ENCODE data around the gene XYLT1.
A peak's percentile ranks its signal among the peaks of the same experiment; 100 is the strongest.

Gene XYLT1

DNA sequence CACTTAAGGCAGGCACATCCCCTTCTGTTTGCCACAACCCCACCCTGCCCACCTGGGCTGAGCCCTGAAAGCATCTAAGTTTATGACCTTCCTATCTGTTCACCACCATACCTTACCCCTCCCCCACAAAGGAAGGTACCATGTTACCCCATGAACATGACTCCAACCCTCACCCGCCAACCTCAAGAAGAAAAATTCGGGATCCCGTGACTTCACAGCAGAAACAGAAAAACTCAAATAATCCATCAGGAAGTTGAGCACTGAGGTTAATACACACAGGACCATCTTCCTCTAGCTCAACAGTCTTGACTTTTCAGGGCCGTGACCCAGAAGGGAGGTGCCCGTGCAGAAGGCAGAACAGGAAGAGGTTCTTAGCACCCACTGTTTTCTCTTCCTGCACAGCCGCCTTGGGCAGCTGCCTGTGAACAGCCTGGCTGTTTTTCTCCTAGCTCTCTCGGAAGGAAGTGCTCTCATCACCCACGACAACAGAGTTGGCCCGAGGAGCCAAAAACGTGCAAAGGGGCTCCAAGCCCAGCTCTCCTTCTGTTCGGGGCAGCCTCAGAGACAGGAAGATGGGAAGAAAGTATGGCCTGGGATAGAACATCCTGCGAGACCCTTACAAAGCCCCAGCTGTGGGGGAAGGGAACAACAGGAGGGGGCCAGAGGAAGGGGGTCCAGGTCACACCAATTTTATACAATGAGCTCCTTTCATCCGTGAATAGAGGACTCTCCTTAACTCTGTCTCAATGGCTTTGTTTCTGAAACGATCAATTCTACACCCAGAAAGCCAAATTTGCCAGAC lies 101.1 kb downstream of the XYLT1 start:
- DNase-seq = no peak

DNA sequence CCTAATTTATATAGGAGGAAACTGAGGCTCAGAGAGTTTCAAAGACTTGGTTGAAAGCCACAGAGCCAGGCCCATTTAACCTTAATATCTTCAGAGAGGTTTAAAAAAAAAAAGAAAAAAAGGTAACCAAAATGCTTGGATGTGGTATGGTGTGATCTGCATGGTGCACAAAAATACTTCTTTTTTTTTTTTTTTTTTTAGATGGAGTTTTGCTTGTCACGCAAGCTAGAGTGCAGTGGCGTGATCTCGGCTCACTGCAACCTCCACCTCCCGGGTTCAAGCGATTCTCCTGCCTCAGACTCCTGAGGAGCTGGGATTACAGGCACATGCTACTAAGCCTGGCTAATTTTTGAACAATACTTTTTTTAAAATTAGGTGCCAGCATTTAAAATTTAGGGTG lies 101.8 kb downstream of the XYLT1 start:
- DNase-seq = no peak

DNA sequence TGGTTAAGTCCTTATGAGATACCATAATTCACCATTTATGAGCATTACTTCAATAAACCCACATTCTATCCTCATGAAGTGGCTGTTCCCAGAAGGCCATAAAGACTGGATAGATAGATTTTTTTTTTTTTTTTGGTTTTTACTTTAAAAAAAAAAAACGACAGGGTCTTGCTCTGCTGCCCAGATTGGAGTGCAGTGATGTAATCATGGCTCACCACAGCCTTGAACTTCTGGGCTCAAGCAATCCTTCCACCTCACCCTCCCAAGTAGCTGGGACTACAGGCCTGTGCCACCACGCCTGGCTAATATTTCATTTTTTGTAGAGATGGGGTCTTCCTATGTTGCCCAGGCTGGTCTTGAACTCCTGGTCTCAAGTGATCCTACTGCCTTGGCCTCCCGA lies 102.3 kb downstream of the XYLT1 start:
- DNase-seq = no peak

DNA sequence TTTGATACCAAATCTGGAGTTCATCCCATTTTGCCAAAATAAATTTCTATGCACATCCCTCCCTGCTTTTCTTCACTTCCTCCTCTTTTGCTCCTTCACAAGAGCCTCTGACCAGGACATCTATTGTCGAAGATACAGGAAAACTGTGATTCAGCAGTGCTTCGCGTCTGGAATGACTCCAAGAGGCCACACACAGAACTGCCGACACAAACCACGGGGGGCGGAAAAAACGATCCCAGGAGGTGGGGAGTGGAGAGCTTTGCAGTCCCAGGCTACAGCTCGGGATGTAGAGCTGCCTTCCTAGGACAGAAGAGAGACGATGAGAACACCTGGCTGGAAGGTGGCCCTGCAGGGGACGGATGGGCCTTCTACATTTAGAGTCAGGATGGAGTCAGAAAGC lies 102.8 kb downstream of the XYLT1 start:
- peak; percentile 18 for DNase-seq

DNA sequence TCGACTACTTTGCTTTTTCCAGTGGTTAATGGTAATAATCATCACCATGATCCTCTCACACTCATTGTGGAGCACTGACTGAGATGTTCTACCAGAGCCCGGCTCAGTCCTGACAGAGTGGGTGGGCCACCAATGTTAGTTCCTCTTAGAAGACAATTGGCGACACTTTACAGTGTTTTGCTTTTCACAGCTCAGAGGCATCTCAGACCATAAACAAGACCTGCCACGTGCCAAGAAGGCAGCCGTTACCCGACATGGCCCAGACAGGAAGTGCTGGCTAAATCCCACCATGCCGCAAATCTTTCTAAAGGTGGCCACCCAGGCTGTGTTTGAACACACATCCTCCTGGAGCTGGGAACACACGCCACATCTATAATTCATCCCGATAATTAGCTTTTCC lies 103.7 kb downstream of the XYLT1 start:
- no peak for DNase-seq

DNA sequence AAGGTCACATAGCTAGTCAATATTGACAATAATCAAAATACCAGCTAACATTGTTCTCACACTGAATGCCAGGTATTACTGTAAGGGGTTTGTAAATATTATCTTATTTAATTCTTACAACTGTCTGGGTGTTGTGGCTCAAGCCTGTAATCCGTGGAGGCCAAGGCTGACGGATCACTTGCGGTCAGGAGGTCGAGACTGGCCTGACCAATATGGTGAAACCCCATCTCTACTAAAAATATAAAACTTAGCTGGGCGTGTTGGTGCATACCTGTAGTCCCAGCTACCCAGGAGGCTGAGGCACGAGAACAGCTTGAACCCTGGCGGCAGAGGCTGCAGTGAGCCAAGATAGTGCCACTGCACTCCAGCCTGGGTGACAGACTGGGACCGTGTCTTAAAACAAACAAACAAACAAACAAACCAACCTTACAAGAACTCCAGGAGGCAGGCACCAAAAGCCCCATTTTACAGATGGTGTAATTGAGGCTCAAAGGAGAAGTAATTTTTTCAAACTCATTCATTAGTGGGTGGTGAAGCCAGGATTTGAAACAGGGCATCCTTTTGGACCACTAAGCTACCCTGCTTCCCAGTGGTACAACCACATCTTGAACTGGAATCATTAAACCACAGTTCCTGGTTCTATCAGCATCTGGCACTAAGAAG lies 104.3 kb downstream of the XYLT1 start:
- DNase-seq = no peak

DNA sequence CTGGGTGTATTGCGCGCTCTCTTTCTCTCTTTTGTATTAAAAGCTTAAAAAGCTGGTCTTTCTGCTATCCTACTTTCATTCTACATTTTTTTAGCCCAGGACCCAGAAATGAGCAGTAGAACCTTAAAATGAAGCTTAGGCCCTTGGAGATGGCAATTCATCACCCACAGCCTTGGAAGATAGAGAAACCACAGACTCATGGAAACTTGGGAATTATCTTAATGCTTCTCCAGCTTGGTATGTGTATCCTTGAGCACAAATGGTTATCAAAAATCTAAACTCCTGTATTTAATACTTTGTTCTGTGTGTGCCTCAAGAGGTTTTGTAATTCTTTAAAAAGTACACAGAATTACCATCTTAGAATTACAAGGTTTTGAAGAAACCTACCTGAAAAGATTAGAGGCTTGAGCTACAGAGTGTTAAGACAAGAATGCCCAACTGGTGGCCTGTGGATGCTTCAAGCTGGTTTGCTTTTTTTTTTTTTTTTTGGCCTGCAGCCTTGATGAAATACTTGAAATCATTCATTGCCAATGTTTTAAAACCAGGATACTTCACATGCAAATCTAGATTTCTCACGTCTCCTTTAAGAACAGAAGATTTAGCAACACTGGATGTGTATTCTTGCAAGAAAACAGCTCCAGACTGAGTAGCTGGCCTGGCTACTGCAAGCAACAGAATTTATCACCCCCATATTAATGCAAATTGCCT lies 105.0 kb downstream of the XYLT1 start:
- DNase-seq = no peak

DNA sequence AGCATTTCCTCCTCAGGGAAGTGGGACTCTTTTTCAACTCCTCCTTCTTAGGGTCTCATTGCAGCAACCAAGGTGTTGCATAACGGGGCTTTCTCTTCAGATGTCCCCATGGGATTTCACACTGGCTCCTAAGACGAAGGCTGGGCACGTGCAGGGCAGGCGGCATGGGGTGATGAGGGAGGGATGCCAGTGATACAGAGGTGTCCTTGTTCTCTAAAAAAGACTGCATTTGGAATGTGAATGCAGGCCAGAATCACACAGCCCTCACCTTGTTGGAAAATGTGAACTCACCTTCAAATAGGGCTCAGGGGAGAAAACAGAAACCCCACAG lies 105.6 kb downstream of the XYLT1 start:
- no peak for DNase-seq

DNA sequence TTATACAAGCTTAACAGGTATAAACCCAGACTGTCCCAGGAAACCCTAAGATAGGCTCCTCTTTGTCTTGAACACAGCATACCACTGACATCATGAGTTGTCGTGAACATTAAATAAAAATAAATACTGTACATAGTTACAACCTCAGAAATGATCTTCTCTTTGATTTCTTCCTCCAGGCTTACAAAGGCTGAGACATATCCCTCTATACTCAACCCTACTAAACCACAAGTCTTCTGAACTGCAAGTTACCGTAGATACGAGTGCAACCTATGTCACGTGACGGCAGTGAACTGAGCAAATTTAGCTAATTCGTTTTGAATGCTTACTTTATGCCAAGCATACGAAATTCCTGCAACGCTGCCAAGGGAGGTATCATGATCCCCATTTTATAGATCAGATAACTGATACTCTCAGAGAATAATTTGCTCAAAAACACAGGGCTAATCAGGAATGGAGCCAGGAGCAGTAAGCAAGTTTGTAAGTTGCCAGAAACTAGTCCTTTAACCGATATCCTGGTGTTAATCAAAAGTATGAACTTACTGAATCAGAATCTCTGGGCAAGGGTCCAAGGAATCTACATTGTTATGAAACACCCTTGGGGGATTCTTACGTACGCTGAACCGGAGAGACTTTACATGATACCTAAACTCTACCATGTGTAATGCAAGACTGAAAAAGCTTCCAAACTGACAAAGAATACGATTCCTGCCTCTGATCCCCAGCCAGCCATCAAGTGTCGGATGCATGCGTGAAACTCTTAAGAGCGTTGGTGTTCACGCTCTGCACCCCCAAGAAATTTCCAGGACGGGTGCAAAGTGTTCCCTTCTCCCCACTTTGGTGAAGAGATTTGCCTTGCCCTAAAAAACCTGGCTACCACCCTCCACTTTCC lies 106.2 kb downstream of the XYLT1 start:
- DNase-seq = no peak

DNA sequence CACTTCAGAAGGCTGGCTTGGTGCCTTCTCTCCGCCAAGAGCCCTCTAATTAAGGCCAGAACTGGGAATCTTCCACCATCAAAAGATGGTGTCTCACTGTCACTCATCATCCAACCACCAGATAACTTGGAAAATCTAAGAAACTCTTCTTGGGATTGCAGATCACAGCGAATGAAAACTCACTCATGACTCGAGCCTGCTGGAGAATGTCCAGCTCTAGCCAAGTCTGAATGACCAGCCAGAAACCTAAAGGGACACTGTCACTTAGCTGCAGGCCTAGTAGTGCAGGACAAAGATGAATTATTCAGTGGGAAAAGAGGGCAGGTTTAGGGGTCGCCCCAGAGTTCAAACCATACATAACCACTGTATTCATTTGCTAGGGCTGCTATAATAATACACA lies 107.8 kb downstream of the XYLT1 start:
- DNase-seq = no peak

DNA sequence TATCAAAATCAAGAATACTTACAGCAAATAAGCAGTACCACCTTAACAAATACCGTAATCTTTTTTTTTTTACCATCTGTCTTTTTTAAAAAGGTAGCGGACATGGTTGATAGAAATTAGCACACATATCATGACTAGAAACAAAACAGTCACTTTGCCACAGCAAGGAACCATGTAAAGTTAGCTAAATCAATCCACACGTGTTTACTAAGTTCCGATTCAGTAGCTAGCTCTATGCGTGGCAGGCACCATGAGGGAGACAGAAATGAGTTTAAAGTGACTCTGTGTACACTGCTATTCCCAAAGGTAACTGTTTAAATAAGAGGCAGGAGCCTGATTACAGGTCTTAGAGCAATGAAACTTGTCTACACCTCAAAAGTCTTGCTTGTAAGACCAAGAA lies 108.6 kb downstream of the XYLT1 start:
- no peak for DNase-seq

DNA sequence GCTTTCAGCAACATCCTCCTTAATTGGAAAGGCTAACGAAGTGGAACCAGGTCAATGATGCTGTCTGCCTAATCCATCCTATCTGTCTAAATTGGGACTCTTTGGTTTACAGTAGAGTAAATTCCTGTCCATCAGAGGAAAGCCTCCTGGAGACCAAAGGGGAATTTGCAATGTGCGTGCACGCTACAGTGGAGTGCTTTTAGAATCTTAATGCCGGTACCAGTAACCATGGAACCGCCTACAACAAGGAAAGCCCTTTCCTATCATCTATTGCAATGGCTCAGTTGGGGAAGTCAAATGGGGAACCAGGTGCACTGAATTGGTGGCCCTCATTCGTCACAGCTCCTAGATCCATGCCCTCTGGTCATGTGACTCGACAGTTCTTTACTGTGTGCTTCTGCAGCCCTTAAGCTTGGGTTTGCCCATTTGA lies 110.1 kb downstream of the XYLT1 start:
- DNase-seq = no peak

DNA sequence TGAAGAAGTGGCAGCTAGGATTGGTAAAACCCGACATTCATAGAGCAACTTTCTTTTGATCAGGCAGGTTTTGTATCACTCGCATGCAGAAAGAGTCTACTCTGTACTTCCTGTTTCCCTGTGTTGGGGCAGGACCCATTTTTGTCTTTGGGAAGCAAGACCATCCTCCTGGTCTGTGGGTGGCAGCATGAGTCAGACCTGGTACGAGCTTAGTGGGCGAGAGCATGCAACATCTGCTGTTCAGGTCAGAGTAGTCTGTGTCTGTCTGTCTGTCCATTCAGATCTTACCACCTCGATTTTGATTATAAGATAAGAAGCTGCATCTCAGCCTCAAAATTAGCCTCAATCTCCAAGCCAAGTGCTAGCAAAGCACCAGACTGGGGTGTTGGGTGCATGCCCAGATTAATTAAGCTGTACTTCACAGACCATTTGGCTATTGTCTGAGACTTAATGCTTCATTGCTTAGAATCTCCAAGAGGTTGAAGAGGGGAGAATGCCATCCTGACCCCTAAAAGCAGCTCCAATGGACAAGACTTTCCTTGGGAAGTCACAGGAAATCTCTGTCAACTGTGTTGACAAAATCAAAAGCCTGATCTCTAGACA lies 110.9 kb downstream of the XYLT1 start:
- no peak for DNase-seq

DNA sequence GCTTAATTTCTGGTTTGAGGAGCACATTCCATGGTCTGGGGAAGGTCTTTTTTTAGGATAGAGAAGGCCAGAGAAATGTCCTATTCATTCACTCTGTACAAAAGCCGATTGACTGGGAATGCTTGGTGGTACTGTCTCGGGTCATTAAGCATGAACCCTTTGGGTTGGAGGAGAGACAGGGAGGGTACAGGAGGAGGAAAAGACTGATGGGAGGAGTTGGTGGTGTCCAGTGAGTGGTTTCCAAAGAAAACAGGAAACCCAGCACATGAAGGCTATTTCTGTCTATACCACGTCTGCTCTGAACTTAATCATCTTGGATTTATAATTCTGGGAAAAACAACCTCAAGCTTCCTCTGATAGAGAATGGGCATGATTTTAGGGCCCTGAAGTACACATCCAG lies 111.9 kb downstream of the XYLT1 start:
- no peak for DNase-seq

DNA sequence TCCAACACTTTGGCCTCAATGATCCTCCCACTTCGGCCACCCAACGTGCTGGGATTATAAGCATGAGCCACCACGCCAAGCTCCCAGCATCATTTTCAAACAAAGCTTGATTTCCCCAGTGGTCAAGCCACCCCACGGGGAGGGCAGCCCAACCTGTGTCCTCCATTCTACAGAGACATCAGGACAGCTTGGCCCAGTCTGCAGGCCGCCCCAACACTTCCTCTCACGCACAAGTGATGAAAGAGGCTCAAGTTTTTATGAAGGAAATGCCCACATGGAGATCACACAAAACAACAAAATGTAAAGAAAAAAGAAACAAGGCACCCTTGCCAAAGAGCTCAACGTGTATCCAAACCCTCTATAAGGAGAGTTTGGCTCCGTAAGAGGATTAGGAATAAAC lies 112.4 kb downstream of the XYLT1 start:
- no peak for DNase-seq

DNA sequence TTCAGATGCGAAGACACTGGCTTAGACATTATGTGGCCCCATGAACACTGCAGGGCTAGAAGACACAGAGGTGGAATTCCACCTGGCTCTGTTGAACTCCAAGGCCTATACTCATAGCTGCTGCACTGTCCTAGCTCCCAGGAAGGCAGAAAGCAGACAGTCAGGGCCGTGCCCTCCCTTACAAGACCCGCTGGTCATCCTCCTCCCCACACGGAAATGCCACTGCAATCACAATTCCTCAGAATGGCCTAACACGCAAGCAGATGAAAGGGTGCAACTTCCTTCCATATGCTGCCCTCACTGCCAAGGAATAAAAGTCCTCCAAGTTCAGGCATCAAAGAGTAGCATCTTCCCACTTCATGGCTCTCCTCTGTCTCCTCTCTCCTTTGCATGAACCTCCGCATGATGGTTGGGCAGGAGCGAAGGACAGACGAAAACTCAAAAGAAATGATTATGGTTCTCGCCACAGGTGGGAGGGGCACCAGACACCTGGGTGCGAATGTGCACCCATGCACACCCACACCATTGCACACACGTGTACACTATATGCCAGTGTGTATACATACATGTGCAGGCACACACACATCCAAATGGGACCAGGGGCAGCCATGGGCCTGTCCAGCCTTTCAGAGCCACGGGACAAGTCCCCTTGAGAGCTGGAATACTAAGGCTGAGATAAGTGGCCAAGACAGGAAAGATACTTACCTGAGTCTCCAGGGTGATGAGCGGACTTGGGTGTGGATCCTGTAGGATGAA lies 113.3 kb downstream of the XYLT1 start:
- DNase-seq = no peak

DNA sequence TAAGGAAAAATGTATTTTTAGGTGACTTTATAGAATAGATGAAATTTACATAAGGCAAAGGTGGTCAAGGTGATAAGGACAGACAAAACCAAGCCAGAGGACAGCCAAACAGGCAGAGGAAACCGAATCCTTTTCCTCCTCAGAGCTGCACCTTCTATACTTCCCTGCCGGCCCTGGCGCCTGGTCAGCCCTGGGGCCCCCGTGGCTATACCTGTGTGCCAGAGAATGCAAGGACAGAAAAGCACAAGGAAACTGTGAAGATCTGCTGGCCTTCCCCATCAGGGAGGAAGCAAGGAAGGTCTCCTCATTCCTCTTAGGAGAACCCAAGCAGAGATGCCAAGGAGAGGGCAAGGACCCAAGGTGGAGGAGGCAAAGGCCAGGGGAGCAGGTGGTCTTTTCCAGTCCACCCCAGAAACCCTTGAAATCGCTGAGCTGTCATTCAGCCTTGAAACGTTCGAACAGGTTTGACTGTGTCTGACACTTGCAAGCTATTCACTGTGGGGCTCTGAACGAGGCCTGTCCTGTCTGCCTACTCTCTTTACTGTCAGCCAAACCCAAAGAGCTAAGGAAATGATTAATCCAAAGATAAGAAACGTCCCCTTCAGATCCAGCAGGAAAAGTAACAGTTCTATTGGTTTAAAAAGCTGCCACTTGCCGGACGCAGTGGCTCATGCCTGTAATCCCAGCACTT lies 114.4 kb downstream of the XYLT1 start:
- DNase-seq = no peak

DNA sequence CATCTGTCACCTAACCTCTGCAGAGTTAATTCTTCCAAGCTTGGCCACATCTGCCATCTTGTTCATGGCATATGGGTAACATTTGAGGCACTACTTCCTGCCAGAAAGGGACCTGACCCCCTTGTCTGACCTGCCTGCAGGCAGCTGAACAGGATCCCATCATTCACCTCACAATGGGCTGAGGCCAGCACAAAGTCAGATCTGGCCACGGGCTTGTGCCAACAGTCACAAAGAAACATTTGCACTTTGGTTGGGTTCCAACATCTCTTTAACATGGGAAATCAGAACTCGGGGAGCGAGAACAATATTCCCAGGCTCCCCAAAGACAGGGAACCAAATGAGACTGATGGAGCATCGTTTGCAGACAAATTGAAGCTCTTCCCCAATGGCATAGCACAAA lies 116.1 kb downstream of the XYLT1 start:
- DNase-seq = no peak

DNA sequence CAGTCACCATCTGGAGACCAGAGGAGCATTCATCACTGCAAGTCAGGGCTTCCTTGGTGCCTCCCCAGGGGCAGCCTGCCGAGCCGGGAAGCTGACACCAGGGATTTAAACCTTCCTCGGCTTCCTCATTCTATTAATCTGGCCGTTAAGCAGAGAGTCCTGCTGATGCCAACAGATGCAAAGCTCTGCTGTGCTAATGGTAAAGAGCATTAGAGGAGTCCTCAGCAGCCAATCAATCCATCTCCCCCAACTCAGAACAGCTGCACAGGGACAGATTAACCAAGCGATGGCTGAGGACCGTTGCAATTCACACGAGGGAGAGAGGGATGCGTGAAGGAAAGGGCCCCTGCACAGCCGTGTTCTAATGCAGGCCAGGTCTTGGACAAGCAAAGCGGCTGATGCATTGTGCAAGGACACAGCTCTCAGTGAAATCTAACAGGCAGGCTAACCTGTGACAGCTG lies 116.6 kb downstream of the XYLT1 start:
- no peak for DNase-seq

DNA sequence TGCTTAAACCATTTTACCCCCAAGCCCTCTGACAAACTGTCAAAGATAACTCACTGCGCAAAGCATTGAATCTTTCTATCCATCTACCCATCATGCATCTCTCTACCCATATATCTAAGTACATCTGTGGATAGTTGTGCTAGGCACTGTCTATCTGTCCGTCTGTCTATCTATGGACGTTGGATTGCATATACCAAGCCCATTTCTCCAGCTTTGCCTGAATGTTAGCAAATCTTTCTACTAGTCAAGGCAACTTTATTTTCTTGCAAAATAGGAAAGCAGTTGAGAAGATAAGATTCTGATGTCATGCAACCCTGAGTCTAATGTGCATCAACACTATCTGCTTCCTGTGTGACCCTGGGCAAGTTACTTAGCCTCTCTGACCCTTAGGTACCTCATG lies 117.2 kb downstream of the XYLT1 start:
- no peak for DNase-seq

DNA sequence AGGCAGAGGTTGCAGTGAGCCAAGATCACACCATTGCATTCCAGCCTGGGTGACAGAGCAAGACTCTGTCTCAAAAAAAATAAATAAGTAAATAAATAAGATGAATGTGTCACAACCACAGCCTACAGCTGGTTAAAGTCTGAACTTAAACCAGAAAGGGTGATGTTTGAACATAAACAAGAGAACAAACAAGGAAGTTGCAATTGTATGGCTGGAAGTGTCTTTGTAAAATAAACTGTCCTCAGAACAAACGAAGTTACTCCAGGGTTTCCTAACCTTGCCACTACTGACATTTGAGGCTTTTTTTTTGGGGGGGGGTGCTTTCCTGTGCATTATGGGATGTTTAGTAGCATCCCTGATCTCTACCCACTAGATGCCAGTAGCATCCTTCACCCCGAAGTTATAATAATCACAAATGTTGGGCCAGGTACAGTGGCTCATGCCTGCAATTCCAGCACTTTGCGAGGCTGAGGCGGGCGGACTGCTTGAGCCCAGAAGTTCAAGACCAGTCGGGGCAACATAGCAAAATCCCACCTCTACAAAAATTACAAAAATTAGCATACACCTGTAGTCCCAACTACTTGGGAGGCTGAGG lies 119.2 kb downstream of the XYLT1 start:
- no peak for DNase-seq
